Mammary epithelial cell (primary cell): ENCODE results near the gene AOAH.

Experiments
- EZH2 ChIP-seq: IDR thresholded peaks from 2 replicates; pipeline ENCODE4 v1.6.1; 2012; ENCODE audit warnings: low read length, inconsistent platforms, borderline replicate concordance
- TF ChIP-seq, protein P1 (sequence below), 2 donors: IDR thresholded peaks in 1 of 2; conservative IDR thresholded peaks in 1 of 2; 2 replicates each; pipeline ENCODE4 v1.5.1; 2011 to 2012; ENCODE audit warnings: inconsistent platforms in 2 of 2, low read length in 2 of 2, mild to moderate bottlenecking in 2 of 2, control low read depth in 1 of 2, low read depth in 1 of 2; ENCODE audit not compliant: insufficient read depth in 1 of 2; ENCODE audit errors: extremely low read depth in 1 of 2

DNA sequence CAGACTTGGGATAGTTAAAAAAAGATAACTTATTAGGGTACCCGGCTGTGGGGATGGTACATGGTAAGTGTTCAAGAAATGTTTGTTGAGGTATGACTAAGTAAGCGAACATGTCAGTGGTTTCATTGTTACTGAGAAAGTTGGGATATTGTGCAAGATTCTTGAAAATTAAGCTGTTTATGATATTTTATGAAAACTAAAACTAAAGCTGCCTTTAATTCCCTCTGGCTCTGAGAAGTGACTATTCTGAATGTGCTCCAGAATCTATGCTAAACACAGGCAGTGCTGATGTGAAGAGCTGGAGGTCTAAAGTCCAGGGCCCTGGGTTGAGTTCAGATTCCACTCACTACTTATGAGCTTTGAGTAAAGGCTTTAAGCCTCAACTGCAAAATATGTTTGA is 72.9 kb downstream of the AOAH start:
- TF ChIP-seq, protein P1, sequence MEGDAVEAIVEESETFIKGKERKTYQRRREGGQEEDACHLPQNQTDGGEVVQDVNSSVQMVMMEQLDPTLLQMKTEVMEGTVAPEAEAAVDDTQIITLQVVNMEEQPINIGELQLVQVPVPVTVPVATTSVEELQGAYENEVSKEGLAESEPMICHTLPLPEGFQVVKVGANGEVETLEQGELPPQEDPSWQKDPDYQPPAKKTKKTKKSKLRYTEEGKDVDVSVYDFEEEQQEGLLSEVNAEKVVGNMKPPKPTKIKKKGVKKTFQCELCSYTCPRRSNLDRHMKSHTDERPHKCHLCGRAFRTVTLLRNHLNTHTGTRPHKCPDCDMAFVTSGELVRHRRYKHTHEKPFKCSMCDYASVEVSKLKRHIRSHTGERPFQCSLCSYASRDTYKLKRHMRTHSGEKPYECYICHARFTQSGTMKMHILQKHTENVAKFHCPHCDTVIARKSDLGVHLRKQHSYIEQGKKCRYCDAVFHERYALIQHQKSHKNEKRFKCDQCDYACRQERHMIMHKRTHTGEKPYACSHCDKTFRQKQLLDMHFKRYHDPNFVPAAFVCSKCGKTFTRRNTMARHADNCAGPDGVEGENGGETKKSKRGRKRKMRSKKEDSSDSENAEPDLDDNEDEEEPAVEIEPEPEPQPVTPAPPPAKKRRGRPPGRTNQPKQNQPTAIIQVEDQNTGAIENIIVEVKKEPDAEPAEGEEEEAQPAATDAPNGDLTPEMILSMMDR (conservative IDR thresholded peaks at IDR 0.05 in 1 of 2, IDR thresholded peaks at IDR 0.05 in 1 of 2; ENCODE audit: extremely low read depth in 1 of 2, insufficient read depth in 1 of 2, low read depth in 1 of 2, low read length in 2 of 2), result no peak
- TF ChIP-seq EZH2, result no peak
